NB4 (cell line): Measurements from ENCODE around the gene FAT3.

Experiments used
- CTCF ChIP-seq: IDR thresholded peaks from one replicate; pipeline ENCODE4 v1.5.1; 2012; ENCODE audit warnings: low read depth, low read length
- MAX ChIP-seq: IDR thresholded peaks from 2 replicates; pipeline ENCODE4 v1.6.1; 2011; ENCODE audit warnings: low read depth, low read length

- TF ChIP-seq MAX (no peak), CTCF (no peak)
Observed at GRCh38 chr11:92206441-92206840, 18.2 kb upstream of the FAT3 start.
